Smooth muscle cell (in vitro differentiated cells): ENCODE measurements around the gene INS. TPM values are rescaled to one million over a fixed set of nuclear protein-coding genes. Genes with fewer than 3 reads are reported as not detected.

Experiments
- DNase-seq: peaks from one replicate; lab custom pipeline; 2025; ENCODE audit not compliant: unreplicated experiment; lab: John Stamatoyannopoulos, UW
- H2AFZ ChIP-seq: fragments of 200-600 bp; sonication (generic); 2 replicates; pipeline ENCODE4 v1.6.0; 2016; ENCODE audit warnings: antibody characterized with exemption, low read depth, mild to moderate bottlenecking
- H3F3A ChIP-seq: fragments of 200-600 bp; sonication (generic); 2 replicates; pipeline ENCODE4 v1.6.0; 2017; ENCODE audit warnings: antibody characterized with exemption, low read depth
- H3K27ac ChIP-seq: fragments of 200-600 bp; sonication (generic); 2 replicates; pipeline ENCODE4 v1.5.1; 2016; ENCODE audit warnings: low read depth, mild to moderate bottlenecking
- H3K27me3 ChIP-seq: fragments of 200-600 bp; sonication (generic); 2 replicates; pipeline ENCODE4 v1.6.1; 2016; ENCODE audit warnings: low read depth, mild to moderate bottlenecking
- H3K36me3 ChIP-seq: fragments of 200-600 bp; sonication (generic); 2 replicates; pipeline ENCODE4 v1.5.1; 2016; ENCODE audit warnings: low read depth
- H3K4me1 ChIP-seq: fragments of 200-600 bp; sonication (generic); 2 replicates; pipeline ENCODE4 v1.5.1; 2016; ENCODE audit warnings: low read depth
- H3K4me2 ChIP-seq: fragments of 200-600 bp; sonication (generic); 2 replicates; pipeline ENCODE4 v1.6.0; 2016; ENCODE audit warnings: mild to moderate bottlenecking
- H3K4me3 ChIP-seq: fragments of 200-600 bp; sonication (generic); 2 replicates; pipeline ENCODE4 v1.5.1; 2016; ENCODE audit warnings: mild to moderate bottlenecking
- H3K79me2 ChIP-seq: fragments of 200-600 bp; sonication (generic); 2 replicates; pipeline ENCODE4 v1.6.0; 2016; ENCODE audit warnings: low read depth, mild to moderate bottlenecking
- H3K9ac ChIP-seq: fragments of 200-600 bp; sonication (generic); 2 replicates; pipeline ENCODE4 v1.6.0; 2016; ENCODE audit warnings: low read depth
- H3K9me3 ChIP-seq: fragments of 200-600 bp; sonication (generic); replicated peaks from 2 replicates; pipeline ENCODE4 v1.5.1; 2016; ENCODE audit warnings: low read depth
- H4K20me1 ChIP-seq: fragments of 200-600 bp; sonication (generic); 2 replicates; pipeline ENCODE4 v1.6.0; 2016; ENCODE audit warnings: low read depth
- CTCF ChIP-seq: fragments of 200-600 bp; sonication (generic); IDR thresholded peaks from 2 replicates; pipeline ENCODE4 v1.5.1; 2017; ENCODE audit warnings: borderline replicate concordance, mild to moderate bottlenecking, antibody characterized with exemption; ENCODE audit not compliant: insufficient read depth, poor library complexity, severe bottlenecking
- WGBS: methylation state at CpG from one replicate; pipeline ENCODE4 v1.1.7; 2016; ENCODE audit warnings: low lambda C conversion rate; 5-methylcytosine and 5-hydroxymethylcytosine counted together
- polyA plus RNA-seq: library from polyadenylated mRNA; unstranded; fragments of >200 nt; fragmentation: Nextera tagmentation; extraction: Ambion mirVana; gene quantifications from 2 replicates; pipeline ENCODE4 v1.2.1, GENCODE V29; 2016
- total RNA-seq: library from RNA; depleted of rRNA; stranded (reverse); fragments of >200 nt; gene quantifications from 2 replicates; pipeline ENCODE4 v1.2.3, GENCODE V29; 2014

Gene INS
- total RNA-seq: not detected in 2 replicates
- not detected in 2 replicates for polyA plus RNA-seq

GRCh38 chr11:2160736-2161259 is at the start of gene INS:
INS (minus strand) TSS chr11:2161209; CDS start chr11:2160971, 238 bp downstream.
- H3K36me3 ChIP-seq: no peaks in the 10 kb centered on the region
- H3K4me3 ChIP-seq: no peak within 1 kb of the TSS
- H3K9ac ChIP-seq: no peak within 1 kb of the TSS
- H3F3A ChIP-seq: no peaks in the 10 kb centered on the region
- WGBS: 81% methylated on average over 13 of the region's 13 CpGs
- H3K27ac ChIP-seq: no peak within 1 kb of the TSS
- no peaks in the 10 kb centered on the region for H3K4me1 ChIP-seq
- no peaks in the 10 kb centered on the region for H3K79me2 ChIP-seq
- TF ChIP-seq CTCF: no peak
- H2AFZ ChIP-seq: no peak within 1 kb of the TSS
- H4K20me1 ChIP-seq: no peaks in the 10 kb centered on the region
- H3K27me3 ChIP-seq: no peaks in the 10 kb centered on the region
- H3K4me2 ChIP-seq: no peak within 1 kb of the TSS
- DNase-seq: no peak
- no peaks in the 10 kb centered on the region for H3K9me3 ChIP-seq

GRCh38 chr11:2210366-2211112 is 49.5 kb upstream of the INS start:
- H3K27ac ChIP-seq: no peak overlapping the region
- no peaks in the 10 kb centered on the region for H3K36me3 ChIP-seq
- no peaks in the 10 kb centered on the region for H3F3A ChIP-seq
- H3K4me3 ChIP-seq: no peak overlapping the region
- H4K20me1 ChIP-seq: no peaks in the 10 kb centered on the region
- H3K9ac ChIP-seq: no peak overlapping the region
- WGBS: 88% methylated on average over 16 of the region's 16 CpGs
- H3K4me2 ChIP-seq: no peak overlapping the region
- no peak for DNase-seq
- no peaks in the 10 kb centered on the region for H3K9me3 ChIP-seq
- TF ChIP-seq CTCF: no peak
- H3K27me3 ChIP-seq: no peaks in the 10 kb centered on the region
- H3K4me1 ChIP-seq: peaks cover 15% of the 10 kb centered on the region
- no peaks in the 10 kb centered on the region for H3K79me2 ChIP-seq
- no peak overlapping the region for H2AFZ ChIP-seq

GRCh38 chr11:2209900-2210321 is 48.9 kb upstream of the INS start:
- H3K36me3 ChIP-seq: no peaks in the 10 kb centered on the region
- WGBS: 94% methylated on average over 12 of the region's 12 CpGs
- no peaks in the 10 kb centered on the region for H4K20me1 ChIP-seq
- no peak overlapping the region for H3K27ac ChIP-seq
- H3K4me3 ChIP-seq: no peak overlapping the region
- no peak for DNase-seq
- H3K27me3 ChIP-seq: no peaks in the 10 kb centered on the region
- peaks cover 15% of the 10 kb centered on the region for H3K4me1 ChIP-seq
- H3K4me2 ChIP-seq: no peak overlapping the region
- no peak for TF ChIP-seq CTCF
- H3F3A ChIP-seq: no peaks in the 10 kb centered on the region
- no peak overlapping the region for H3K9ac ChIP-seq
- H3K79me2 ChIP-seq: no peaks in the 10 kb centered on the region
- no peaks in the 10 kb centered on the region for H3K9me3 ChIP-seq
- H2AFZ ChIP-seq: no peak overlapping the region

- no peak for DNase-seq
- Histone ChIP-seq H3K79me2 (no peaks in the 10 kb centered on the region), H3K4me3 (no peak overlapping the region), H3K4me1 (peaks cover 15% of the 10 kb centered on the region), H3K9me3 (no peaks in the 10 kb centered on the region), H2AFZ (no peak overlapping the region), H3K4me2 (no peak overlapping the region), H3F3A (no peaks in the 10 kb centered on the region), H3K27ac (no peak overlapping the region), H3K9ac (no peak overlapping the region), H3K27me3 (no peaks in the 10 kb centered on the region), H4K20me1 (no peaks in the 10 kb centered on the region), H3K36me3 (no peaks in the 10 kb centered on the region)
- WGBS: 92% methylated on average over 10 of the region's 11 CpGs
- no peak for TF ChIP-seq CTCF
Observed at GRCh38 chr11:2209370-2209801, 48.4 kb upstream of the INS start.
